Astrocyte (in vitro differentiated cells and primary cell): ENCODE results near the gene STEAP4. TPM values are rescaled to one million over a fixed set of nuclear protein-coding genes. Genes with fewer than 3 reads are reported as not detected.

Experiments
- DNase-seq: peaks from one replicate; pipeline ENCODE4 v3.0.0-alpha.2; 2010; ENCODE audit warnings: low read depth
- FAIRE-seq: peaks from 2 replicates; lab custom pipeline; 2011; peaks lifted over from hg19 to GRCh38; lab: Jason Lieb, UNC
- H2AFZ ChIP-seq: 2 replicates; pipeline ENCODE4 v1.6.0; 2012; ENCODE audit warnings: low read depth, low read length, inconsistent platforms
- H3K27ac ChIP-seq: 2 replicates; pipeline ENCODE4 v1.5.1; 2011; ENCODE audit warnings: low read depth, low read length, inconsistent platforms
- H3K27me3 ChIP-seq: 2 replicates; pipeline ENCODE4 v1.6.0; 2011; ENCODE audit warnings: low read length, inconsistent platforms; ENCODE audit not compliant: insufficient read depth
- H3K36me3 ChIP-seq: 2 replicates; pipeline ENCODE4 v1.5.1; 2011; ENCODE audit warnings: low read length, inconsistent platforms; ENCODE audit not compliant: insufficient read depth
- H3K4me1 ChIP-seq: 2 replicates; pipeline ENCODE4 v1.5.1; 2011; ENCODE audit warnings: low read length, inconsistent platforms; ENCODE audit not compliant: insufficient read depth
- H3K4me2 ChIP-seq: 2 replicates; pipeline ENCODE4 v1.6.0; 2012; ENCODE audit warnings: low read length, inconsistent platforms
- H3K4me3 ChIP-seq: 2 replicates; pipeline ENCODE4 v1.5.1; 2011; ENCODE audit warnings: low read depth, mild to moderate bottlenecking, low read length, inconsistent platforms; ENCODE audit not compliant: insufficient read depth
- H3K79me2 ChIP-seq: 2 replicates; pipeline ENCODE4 v1.6.0; 2012; ENCODE audit warnings: mild to moderate bottlenecking, low read length, inconsistent platforms; ENCODE audit not compliant: insufficient read depth
- H3K9ac ChIP-seq: 2 replicates; pipeline ENCODE4 v1.6.0; 2012; ENCODE audit warnings: mild to moderate bottlenecking, low read length, inconsistent platforms
- H3K9me3 ChIP-seq: 2 replicates; pipeline ENCODE4 v1.5.1; 2012; ENCODE audit warnings: low read depth, mild to moderate bottlenecking, low read length, inconsistent platforms; ENCODE audit not compliant: insufficient read depth
- H4K20me1 ChIP-seq: 2 replicates; pipeline ENCODE4 v1.6.0; 2012; ENCODE audit warnings: low read length, inconsistent platforms; ENCODE audit not compliant: insufficient read depth
- H3K27ac Mint-ChIP-seq: one replicate; pipeline ENCODE4 v1.8.0; 2021; ENCODE audit warnings: mild to moderate bottlenecking, mixed read lengths; ENCODE audit not compliant: unreplicated experiment
- H3K27me3 Mint-ChIP-seq: one replicate; pipeline ENCODE4 v1.8.0; 2021; ENCODE audit warnings: low read depth, mixed read lengths; ENCODE audit not compliant: unreplicated experiment
- H3K36me3 Mint-ChIP-seq: one replicate; pipeline ENCODE4 v1.8.0; 2021; ENCODE audit warnings: low read depth, mixed read lengths; ENCODE audit not compliant: unreplicated experiment
- H3K4me1 Mint-ChIP-seq: one replicate; pipeline ENCODE4 v1.8.0; 2021; ENCODE audit warnings: low read depth, mixed read lengths; ENCODE audit not compliant: unreplicated experiment
- H3K4me3 Mint-ChIP-seq: one replicate; pipeline ENCODE4 v1.8.0; 2021; ENCODE audit warnings: mild to moderate bottlenecking, moderate library complexity, mixed read lengths; ENCODE audit not compliant: unreplicated experiment
- H3K9me3 Mint-ChIP-seq: one replicate; pipeline ENCODE4 v1.8.0; 2021; ENCODE audit warnings: mild to moderate bottlenecking, mixed read lengths; ENCODE audit not compliant: unreplicated experiment
- CTCF ChIP-seq: IDR thresholded peaks from 2 replicates; pipeline ENCODE4 v1.5.1; 2011; ENCODE audit warnings: low read depth, mild to moderate bottlenecking, inconsistent platforms, low read length, moderate library complexity; ENCODE audit not compliant: insufficient read depth
- EZH2 ChIP-seq: IDR thresholded peaks from 2 replicates; pipeline ENCODE4 v1.6.1; 2012; ENCODE audit warnings: mild to moderate bottlenecking, low read length, inconsistent platforms; ENCODE audit not compliant: insufficient read depth
- total RNA-seq: library from RNA; stranded (reverse); gene quantifications from 2 replicates; pipeline ENCODE4 v1.2.1, GENCODE V29; 2021

STEAP4 gene
- total RNA-seq, 1 donor from 2014 or later, result not detected

- Mint-ChIP-seq H3K4me1 (peaks cover 3% of the 10 kb centered on the region), H3K36me3 (no peaks in the 10 kb centered on the region), H3K9me3 (peaks cover 2% of the 10 kb centered on the region), H3K27ac (no peak overlapping the region), H3K4me3 (no peak overlapping the region), H3K27me3 (no peaks in the 10 kb centered on the region)
- Histone ChIP-seq H3K27me3 (no peaks in the 10 kb centered on the region), H3K9me3 (no peaks in the 10 kb centered on the region), H3K9ac (no peak overlapping the region), H3K4me1 (no peaks in the 10 kb centered on the region), H3K36me3 (no peaks in the 10 kb centered on the region), H3K27ac (no peak overlapping the region), H4K20me1 (no peaks in the 10 kb centered on the region), H3K4me3 (no peak overlapping the region), H3K79me2 (no peaks in the 10 kb centered on the region), H2AFZ (no peak overlapping the region), H3K4me2 (no peak overlapping the region)
- no peak for DNase-seq
- no peak for FAIRE-seq
- TF ChIP-seq EZH2 (no peak), CTCF (no peak)
These were observed 18.0 kb upstream of the STEAP4 start for GRCh38 chr7:88324699-88325098.

- Histone ChIP-seq H3K27me3 (no peaks in the 10 kb centered on the region), H3K9me3 (no peaks in the 10 kb centered on the region), H3K4me3 (no peak overlapping the region), H2AFZ (no peak overlapping the region), H3K9ac (no peak overlapping the region), H3K36me3 (no peaks in the 10 kb centered on the region), H3K4me1 (no peaks in the 10 kb centered on the region), H3K27ac (no peak overlapping the region), H3K4me2 (no peak overlapping the region), H3K79me2 (no peaks in the 10 kb centered on the region), H4K20me1 (no peaks in the 10 kb centered on the region)
- Mint-ChIP-seq H3K36me3 (no peaks in the 10 kb centered on the region), H3K4me1 (no peaks in the 10 kb centered on the region), H3K9me3 (peaks cover 2% of the 10 kb centered on the region), H3K27ac (no peak overlapping the region), H3K27me3 (peaks cover 3% of the 10 kb centered on the region), H3K4me3 (no peak overlapping the region)
- DNase-seq, result no peak
- TF ChIP-seq EZH2 (no peak), CTCF (no peak)
- FAIRE-seq, result no peak
These were observed 15.5 kb upstream of the STEAP4 start for GRCh38 chr7:88322151-88322550.

GRCh38 chr7:88321694-88322093 lies 15.0 kb upstream of the STEAP4 start:
- H3K9me3 ChIP-seq, result no peaks in the 10 kb centered on the region
- no peaks in the 10 kb centered on the region for H3K4me1 Mint-ChIP-seq
- no peak for FAIRE-seq

More at GRCh38 chr7:88321694-88322093, 15.0 kb upstream of the STEAP4 start:
- Histone ChIP-seq H3K36me3 (no peaks in the 10 kb centered on the region), H4K20me1 (no peaks in the 10 kb centered on the region), H3K4me3 (no peak overlapping the region), H2AFZ (no peak overlapping the region), H3K4me2 (no peak overlapping the region), H3K9ac (no peak overlapping the region), H3K27me3 (no peaks in the 10 kb centered on the region), H3K79me2 (no peaks in the 10 kb centered on the region), H3K27ac (no peak overlapping the region), H3K4me1 (no peaks in the 10 kb centered on the region)
- Mint-ChIP-seq H3K4me3 (no peak overlapping the region), H3K27ac (no peak overlapping the region), H3K36me3 (no peaks in the 10 kb centered on the region), H3K27me3 (peaks cover 3% of the 10 kb centered on the region), H3K9me3 (peaks cover 2% of the 10 kb centered on the region)
- TF ChIP-seq EZH2, result no peak
- TF ChIP-seq CTCF, result no peak
- DNase-seq, result no peak
